ENCODE measurements around the gene CORO7.

Gene CORO7

GRCh38 chr16:4426021-4426684, 9.8 kb upstream of the CORO7 start:
- DNase-seq (ENCODE audit: low read depth): no peak

DNA sequence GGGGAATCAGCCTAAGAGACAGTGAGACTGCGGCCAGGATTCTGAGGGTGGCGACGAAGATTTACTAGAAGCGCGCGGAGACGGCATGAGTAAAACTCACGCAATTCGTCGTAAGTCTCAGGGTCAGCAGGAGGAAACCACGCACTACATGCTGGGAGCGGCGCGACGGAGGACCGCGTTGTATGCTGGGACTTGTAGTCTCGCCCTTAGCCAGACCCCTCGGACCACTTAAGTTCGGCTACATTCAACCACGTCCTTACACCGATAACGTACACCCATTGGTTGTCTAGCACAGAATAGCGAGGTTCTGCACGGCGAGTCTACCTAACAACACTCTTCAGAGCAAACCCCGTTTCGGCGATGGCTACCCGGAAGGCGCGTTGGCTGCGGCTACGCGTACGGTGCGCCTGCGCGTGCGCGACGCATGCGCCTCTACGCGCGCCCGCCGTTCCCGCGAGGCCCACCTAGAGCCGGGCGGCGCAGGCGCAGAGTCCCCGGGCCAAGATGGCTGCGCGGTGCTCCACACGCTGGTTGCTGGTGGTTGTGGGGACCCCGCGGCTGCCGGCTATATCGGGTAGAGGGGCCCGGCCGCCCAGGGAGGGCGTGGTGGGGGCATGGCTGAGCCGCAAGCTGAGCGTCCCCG, 9.1 kb upstream of the CORO7 start, which contains the start of gene DNAJA3:
Gene DNAJA3 (plus strand): TSS at position 491 of the 643 bp plus-strand sequence. CDS start 14 bp downstream, at position 505.
- DNase-seq (ENCODE audit: low read depth): peak; percentile 90

- no peak for DNase-seq (ENCODE audit: low read depth)
Measured at GRCh38 chr16:4420505-4421105, 4.2 kb upstream of the CORO7 start.

DNA sequence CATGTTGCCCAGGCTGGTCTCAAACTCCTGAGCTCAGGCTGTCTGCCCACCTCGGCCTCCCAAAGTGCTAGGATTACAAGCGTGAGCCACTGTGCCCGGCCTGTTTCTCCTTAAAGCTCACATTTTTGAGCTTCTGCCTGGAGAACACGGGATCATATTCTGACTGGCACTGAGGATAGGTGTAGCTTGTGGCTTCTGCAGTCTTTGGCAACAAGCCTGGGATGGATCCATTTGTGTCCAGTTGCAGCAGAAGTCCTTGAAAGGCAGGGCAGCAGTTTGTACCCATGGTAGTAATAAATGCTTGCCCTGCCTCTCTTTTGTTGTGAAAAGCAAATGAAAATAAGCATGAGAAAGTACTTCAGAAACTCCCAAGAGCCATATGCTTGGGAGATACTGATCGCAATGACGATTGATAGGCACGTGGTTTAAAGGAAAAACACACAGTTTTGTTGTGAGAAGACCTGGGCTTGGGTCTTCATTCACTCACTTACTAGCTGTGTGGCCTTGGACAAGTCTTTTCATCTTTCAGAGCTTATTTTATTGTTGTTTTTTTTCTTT, 3.1 kb upstream of the CORO7 start:
- no peak for DNase-seq (ENCODE audit: low read depth)

DNA sequence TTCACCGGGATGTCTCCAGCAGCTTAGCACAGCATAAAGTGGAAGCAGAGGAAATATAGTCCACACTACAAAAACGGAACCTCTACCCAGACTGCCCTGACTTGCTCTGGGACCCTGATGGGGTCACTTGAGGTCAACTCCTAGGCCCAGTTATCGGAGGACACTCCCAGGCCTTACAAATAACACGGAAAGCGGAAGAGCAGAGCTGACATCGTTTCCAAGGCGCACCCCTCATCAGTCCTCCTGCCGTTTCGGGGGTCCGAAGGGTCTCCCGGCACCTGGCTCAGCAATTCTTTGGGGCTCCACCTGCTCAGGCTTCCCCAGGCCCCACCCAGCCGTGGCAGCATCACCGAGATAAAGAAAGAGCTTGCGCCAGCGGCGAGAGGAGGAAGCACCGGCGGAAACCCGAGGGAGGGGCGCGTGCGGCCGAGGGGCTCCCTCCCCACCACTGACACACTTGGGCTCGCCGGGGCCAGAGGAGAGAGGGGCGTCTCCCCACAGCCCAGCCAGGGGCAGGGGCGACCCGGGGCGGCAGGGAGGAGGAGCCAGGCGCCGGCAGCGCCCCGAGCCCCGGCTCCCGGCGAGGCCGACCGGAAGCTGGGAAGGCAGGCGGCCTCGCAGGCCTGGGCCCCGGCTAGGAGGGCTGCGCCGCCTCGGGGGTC, 727 bp downstream of the CORO7 start:
- no peak for DNase-seq (ENCODE audit: low read depth)

DNA sequence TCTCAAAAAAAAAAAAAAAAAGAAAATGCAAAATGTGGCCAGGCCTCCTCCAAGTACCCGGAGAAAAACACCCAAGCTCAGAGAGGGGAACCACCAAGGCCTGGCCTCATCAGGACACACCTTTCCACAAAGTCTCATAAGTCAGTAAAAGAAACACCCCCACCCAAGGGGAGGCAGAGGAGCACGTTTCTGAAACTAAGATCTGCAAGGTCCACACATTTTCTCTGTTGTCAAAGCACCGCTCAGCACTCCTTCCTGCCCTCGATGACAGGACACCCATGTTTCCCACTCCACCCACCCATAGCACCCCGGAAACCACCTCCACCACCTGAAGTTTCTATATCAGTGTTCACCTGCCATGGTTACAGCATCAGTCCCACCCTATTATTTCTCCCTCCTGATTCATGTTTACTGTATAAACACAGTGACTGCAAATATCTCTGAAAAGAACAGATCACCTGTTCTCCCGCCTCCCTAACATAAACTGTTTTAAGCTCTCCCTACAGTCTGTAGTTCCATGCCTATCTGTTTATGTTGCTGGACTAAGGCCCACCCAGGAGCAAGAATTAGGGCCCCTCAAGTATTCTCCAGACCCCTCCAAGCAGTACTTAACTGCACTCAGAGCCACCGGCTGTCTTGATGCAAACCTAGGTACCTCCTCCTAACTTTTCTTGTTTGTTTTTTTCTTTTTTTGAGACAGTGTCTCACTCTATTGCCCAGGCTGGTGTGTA, 2.0 kb downstream of the CORO7 start:
- no peak for DNase-seq (ENCODE audit: low read depth)

GRCh38 chr16:4412854-4413253, 3.5 kb downstream of the CORO7 start:
- no peak for DNase-seq (ENCODE audit: low read depth)

- no peak for DNase-seq (ENCODE audit: low read depth)
Measured at GRCh38 chr16:4412159-4412558, 4.2 kb downstream of the CORO7 start.

DNA sequence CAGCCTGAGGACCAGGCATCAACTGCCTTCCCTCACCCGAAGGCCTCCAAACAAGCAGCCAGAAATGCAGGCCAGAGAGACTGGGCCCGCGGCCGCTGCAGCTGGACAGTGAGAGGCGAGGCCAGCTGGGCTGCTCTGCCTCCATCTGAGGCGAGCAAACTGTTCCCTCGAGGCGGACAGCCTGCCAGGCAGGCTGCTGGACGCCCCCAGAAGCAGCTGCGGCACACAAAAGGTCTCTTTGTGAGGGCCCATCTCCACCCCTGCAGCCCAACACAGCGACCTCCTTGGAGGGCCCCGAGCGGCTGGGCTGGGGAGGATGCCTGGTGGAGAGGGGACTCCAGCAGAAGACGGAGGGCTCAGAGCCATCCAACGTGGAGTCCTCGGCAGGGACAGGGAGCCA, 4.7 kb downstream of the CORO7 start:
- no peak for DNase-seq (ENCODE audit: low read depth)

GRCh38 chr16:4410335-4411075, 5.9 kb downstream of the CORO7 start:
- no peak for DNase-seq (ENCODE audit: low read depth)

DNA sequence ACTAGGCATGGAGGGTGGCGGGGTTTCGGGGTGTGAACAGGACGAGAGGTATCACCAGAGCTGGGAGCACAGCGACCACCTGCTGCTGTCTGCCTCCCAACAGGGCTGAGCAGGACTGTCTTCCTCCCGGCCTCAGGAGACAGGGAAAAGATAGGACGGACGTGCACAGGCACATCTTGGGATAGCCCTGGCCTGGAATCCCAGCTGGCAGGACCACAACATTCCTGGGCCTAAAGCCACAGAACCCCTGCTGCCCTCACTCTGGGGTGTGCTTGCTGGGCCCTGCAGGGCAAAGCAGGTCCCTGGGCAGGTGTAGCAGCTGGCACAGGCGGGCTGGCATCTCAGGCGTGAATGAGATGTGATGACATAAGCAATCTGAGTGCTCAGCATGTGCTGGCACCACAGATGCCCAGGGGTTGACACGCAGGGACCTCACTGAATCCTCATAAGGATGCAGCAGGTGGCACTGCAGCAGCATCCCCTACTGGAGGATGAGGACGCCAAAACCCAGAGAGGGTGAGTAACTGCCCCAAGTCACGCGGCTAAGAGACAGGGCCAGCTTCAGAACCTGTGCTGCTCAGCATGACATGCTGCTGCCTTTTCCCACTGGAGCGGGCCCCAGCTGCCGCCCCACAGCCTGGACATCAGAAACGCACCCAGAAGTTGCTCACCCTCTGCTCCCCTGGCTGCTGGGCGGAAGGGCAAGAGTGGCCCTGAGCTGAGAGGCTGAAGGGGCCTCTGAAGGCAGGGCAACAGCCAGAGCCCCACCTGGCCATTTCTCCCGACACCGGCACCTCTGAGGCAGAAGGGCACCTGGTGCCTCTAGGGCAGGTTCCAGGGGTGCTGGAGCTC, 7.1 kb downstream of the CORO7 start:
- no peak for DNase-seq (ENCODE audit: low read depth)

- DNase-seq (ENCODE audit: low read depth): no peak
Measured at GRCh38 chr16:4408323-4408690, 8.1 kb downstream of the CORO7 start.

DNA sequence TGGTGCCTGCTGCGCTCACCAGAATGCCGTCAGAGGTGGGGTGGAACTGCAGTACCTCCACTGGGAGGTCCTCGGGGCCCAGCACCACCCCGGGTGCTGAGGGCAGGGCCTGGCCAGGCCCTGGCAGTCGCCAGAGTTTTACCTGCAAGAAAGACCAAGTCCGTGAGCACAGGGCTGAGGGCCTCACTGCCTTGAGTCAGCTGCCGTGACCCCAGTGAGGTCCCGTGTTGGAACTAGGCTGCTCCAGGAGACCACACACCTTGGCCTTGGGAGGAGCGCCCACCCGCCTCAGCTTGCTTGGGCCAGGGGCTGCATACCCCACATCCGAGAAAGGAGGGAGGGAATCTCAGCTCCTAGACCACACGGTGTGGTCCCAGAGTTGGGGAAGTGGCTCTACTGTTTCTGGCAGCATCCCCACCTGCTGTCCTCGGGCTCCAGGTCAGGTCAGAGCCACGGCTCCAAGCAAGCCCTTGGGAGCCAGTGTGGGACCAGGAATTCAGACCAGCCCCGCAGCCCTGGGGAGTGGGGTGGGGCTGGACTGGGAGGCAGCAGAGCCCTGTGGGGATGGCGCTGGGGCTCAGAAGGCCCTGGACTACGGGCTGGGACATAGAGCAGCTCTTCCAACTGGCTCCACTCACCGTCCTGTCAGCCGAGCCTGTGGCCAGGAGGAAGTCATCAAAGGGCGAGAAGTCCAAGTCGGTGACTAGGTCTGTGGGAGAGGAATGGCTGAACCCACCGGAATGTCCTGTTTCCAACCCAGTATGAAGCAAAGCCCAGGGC, 8.7 kb downstream of the CORO7 start:
- no peak for DNase-seq (ENCODE audit: low read depth)

DNA sequence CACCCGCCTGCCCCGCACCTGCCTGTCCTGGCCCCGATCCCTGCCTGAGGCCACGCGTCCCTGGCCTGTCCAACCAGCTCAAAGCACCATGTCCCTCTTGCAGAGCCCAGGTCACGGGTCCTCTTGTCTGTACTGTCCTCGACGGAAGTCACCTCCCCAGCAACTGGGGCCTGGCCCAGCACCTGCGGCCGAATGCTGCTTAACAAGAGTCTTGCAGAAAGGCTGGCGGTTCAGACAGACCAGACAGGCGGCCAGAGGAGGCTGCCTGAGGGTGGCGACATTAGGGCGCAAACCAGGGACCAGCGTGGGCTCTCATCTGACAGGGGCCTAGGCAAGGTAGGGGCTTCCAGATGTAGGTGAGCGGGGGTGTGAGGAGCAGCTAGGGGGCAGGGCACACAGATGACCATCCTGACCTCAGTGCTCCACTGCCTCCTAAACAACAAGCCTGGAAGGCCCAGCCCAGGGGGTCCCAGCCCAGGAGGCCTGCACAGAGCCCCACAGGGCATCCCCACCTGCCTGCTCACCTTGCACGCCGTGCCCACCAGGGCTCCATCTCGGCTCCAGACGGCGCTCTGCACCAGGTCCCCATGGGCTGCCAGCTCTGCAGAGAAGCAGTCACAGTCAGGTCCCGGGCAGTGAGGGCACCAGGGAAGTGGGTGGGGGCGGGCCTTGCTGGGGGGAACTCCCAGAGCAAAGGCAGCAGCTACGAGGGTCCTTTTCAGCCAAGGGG, 11.3 kb downstream of the CORO7 start:
- no peak for DNase-seq (ENCODE audit: low read depth)

DNA sequence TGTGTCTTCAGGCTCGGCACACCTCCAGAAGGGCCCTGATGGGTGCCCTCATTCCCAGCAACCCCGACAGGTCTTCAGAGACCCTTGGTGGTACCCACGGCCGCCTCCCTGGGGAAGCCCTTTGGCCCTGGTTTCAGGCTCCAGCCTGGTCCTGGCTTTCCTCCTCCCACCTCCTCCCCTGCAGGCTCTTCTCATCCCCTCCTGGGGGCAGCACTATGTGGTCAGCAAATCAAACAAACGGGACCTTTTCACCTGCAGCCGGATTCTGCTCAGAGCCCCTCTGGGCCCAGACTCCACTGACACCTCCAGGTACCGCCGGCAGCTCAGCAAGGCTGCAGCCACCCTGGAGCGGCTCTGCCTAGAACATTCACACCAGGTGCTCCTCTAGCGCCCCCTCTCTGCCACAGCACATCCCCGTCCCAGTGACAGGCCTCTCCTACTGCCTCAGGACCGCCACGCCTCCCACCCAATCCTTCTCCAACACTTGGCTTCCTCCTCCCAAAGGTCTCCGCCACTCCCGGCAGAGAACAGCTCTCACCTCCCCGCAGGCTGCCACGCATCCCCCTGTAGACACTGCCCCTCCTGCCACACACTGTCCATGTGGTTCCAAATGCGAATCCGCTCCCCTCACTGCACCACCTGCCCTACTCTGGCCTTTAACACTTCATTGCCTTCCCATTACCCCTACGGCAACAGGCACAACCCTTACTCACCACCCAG, 12.0 kb downstream of the CORO7 start:
- no peak for DNase-seq (ENCODE audit: low read depth)

DNA sequence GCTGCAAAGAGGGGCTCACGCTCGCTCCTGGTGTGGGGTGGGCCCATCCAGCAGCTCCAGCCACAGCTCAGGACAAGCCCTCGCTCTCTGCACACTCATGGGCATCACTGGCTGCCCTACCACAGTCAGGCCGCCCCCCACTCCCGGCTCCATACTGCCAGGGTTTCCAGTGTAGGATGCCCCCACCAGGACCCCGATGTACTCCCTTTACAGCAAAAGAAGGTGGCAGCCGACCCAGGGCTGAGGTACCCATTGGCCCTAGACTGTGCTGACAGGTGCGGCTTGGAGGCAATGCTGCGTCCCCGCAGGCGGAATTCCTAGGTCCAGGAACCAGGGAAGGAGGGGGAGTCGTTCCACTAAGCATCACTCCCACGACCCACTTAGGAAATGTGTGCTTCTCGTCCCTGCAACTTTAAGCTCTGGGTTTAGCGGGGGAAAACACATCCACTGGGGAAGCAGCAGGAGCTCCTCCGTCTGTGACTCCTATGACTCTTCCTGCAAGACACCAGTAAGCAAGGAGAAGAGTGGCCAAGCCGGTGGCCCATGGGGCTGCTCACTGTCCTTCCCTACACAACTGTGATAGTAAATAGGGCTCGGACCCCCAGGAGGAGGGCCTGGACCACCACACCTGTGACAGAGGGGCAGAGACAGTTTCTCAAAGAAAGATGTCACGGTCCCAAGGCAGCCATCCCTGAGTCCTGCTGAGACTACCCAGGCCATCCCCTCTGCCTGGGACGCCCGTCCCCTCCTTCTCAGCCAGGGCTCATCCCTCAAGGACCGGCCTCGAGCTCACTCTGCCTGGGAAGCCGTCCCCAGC, 13.1 kb downstream of the CORO7 start:
- DNase-seq (ENCODE audit: low read depth): no peak

DNA sequence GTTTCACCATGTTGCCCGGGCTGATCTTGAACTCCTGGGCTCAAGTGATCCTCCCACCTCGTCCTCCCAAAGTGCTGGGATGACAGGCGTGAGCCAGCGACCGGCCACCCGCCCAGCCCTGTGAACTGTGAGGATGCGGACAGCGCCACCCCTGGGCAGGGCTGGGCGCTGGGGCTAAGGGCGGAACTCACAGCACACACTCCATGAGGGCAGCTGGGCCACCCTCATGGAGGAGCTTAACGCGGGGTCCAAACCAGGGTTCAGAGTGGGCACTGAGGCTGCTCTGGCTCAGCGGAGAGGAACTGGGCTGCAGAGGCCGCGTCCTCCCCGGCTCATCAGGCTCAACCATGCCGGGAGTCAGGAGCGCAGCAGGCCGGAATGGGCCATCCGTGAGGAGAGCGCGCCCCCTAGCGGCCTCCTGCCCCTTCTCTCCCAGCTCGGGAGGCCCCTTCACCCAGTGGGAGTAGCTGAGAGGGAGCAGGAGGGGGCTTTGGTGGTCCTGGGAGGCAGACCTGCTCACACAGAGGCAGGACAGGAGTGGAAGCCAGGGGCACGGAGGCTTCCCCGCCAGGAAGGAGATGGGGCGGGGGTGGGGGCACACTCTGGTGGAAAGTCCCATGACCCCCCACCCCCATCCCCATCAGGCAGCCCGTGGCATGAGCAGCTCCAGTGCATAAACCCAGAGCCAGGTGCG, 13.8 kb downstream of the CORO7 start:
- DNase-seq (ENCODE audit: low read depth): no peak
